HG03354 (cell line): ENCODE data around the gene NOM1.

Experiments used
- ATAC-seq: cut with Tn5 transposase; IDR thresholded peaks from one replicate; pipeline ENCODE4 v1.9.1; 2021; ENCODE audit warnings: mild to moderate bottlenecking; ENCODE audit not compliant: unreplicated experiment, poor library complexity, severe bottlenecking

Gene NOM1

DNA sequence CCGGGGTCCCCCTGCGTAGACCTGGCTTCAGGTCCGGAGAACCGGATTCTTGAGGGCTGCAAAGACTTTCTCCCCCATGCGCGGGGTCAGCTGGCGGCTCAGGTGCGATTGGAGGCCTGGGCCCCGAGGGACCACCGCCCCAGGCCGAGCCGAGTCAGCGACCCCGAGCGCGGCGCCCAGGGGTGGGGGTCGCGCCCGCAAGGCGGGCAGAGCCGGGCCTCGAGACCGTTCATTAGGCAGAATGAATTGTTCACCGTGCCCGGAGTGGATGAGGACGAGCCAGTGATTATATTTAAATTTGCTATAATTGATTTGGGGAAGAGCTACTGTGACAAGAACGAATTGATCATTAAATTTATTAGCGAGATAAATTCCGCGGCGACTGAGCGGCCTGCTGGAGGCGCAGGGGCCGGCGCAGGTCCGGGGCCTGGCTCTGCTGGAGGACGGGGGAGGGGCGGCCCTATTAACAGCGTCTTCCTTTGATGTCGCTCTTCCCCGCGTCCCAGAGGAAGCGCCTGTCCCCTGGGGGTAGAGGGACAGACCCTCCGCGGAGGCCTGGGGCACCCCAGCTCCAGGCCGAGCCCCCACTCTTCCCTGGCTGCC is 53.4 kb downstream of the NOM1 start:
- no peak for ATAC-seq

DNA sequence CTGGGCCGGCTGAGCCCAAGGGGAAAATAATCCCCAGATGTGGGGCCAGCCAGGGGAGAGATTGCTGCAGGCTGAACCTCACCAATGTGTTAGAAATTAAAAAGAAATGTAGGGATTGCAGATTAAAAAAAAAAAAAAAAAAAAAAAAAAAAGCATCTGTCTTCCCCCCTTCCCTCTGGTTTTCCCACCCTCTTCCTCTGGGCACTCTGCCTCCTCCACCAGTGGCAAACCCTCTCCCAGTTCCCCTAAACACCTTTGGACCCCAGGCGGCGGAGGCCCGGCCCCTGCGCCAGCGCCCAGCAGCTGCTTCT is 53.9 kb downstream of the NOM1 start:
- ATAC-seq: no peak

DNA sequence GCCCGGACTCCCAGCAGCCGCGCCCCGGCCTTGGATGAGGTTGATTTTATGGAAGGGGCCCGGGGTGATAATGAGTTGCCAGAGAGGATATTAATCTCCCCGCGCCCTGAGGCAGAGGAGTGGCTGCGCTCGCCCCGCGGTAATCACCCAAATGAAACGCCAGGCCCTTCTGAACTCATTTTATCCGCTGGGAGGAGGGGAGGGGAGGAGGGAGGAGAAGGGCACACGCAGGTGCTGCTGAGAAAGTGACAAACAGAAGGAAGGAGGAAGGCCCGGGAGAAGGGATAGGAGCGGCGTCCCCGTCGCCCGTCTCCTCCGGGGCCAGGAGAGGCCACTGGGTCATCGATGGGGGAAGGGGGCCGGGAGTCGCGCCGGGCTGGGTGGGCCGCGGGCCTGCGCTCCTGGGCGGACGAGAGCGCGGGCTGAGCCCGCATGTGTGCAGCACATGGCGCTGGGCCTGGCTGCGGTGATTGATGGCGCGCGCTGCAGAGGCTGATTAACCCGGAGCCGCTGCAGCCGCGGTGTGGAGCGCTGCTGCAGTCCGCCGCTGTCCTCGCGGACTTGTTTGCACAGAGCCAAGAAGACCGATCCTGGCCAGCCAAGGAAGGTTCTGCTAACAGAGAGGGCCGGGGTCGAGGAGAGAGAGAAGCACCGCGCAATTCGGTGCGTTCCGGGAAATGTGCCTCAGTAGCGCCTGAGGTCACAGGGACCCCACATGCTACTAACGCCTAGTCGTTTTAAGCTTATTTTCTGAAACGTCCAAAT is 54.4 kb downstream of the NOM1 start:
- no peak for ATAC-seq

DNA sequence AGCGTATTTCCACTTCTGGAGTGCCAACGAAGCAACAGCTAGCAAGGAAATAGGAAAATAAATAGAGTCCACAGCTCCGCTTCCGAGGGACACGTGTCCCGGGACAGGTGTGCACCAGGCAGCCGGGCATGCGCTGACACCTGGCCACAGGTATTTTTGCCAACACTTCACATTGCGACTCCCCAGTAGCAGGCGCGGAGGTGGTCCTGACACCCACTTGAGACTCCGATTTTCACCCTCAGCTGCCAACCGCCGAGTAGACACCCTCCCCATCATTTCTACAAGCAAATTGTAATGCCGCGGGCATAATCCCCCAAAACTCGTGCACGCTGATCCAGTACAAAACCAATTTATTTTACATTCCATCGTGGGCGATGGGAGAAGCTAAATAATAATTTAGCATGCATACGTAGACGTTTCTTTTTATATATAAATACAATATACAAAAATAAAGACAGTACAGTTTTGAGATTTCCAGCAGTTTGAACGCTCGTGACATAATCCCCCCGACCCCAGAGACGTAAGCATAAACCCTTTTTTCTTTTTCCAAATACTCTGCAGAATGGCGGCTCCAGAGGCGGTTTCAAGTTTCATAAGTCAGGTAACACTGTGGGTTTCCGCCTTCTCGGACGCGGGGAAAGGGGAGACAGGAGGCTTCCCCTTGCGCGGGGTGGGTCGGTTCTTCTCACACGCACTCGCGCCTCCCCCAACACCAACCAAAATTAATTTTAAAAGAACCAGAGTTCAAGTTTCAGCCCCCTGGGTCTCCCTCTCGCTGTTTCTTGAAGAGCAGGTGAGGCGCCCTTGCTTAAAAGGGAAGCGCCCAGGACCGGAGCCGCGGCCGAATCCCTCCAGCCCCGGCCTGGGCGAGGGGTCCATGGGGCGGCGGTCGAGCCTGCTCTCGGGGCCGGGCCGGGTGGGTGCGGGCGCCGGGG is 55.3 kb downstream of the NOM1 start:
- ATAC-seq: no peak

DNA sequence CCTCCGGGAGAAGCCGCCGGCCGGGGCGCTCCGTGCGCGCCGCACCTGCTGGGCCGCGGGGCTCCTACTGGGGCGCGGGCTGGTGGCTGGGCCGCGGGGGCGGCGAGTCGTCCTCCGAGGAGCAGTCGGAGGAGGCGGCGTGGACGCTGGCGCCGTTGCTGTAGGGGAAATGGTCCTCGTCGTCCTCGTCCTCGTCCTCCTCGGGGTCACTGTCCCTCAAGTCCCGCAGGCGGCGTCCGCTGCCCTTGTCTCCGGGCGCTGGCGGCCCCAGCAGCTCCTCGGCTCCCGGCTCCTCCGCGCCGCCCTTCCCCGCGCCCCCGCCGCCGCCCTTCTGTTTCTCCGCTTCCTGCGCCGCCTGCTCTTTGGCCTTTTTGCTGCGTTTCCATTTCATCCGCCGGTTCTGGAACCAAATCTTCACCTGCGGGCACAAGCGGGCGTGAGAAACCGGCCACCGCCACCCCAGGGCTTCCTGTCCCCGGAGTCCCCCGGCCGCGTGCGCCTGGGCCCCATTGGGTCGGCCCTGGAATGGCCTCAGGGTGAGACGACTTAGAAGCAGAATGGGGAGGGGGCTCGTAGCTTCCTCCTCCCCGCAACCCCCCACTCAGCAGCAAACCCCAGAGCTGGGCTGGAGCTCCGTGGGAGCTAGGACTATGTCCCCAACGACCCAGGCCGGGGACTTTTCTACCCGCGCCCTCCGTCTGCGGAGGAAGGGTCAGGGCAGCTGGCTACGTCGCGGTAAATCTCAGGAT is 56.1 kb downstream of the NOM1 start:
- no peak for ATAC-seq

DNA sequence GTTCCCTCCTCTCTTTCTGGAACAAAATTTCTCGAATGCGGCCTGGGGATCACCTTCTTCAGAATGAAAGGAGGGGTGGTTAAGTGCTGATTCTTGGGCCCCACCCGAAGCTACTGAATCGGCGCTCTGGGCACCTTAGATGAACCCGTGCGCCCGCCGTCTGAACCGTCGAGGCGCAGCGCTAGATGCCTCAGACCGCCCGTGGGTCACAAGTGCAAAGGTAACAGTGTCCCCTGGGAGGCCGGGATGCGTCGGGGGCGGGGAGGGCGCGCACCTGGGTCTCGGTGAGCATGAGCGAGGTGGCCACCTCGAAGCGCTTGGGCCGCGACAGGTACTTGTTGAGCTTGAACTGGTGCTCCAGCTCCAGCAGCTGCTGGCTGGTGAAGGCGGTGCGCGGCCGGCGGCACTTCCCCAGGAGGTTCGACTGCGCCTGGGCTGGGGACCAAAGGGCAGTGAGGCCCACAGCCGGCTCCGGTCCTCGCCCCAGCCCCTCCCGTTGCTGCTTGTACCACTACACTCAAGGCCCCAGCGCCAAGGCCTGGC is 56.8 kb downstream of the NOM1 start:
- no peak for ATAC-seq

DNA sequence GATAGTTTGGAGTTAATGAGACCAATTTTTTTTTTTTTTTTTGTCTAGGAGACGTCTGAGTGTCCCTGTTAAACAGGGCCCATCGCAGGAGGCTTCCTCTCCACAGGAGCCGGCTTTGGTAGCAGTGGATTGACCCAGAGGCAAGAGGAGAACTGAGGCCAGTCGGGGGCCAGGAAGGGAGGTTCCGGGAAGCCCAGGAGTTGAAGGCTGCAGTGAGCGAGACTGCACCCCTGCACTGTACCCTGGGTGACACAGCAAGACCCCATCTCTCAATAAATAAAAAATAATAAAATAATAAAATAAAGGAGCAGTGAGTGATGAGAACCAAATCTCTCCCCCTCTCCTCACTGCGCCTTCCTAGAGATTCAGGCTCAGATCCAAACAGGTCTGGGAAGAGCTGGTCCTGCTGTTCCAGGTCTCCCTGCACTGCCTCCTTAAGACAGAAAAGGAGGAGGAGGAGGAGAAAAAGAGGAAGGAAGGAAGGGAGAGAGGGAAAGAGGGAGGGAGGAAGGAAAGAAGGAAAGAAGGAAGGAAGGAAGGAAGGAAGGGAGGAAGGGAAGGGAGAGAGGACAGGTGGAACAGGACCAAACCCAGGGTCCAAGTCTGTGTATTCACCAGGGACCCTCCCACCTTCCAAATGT is 57.4 kb downstream of the NOM1 start:
- no peak for ATAC-seq

DNA sequence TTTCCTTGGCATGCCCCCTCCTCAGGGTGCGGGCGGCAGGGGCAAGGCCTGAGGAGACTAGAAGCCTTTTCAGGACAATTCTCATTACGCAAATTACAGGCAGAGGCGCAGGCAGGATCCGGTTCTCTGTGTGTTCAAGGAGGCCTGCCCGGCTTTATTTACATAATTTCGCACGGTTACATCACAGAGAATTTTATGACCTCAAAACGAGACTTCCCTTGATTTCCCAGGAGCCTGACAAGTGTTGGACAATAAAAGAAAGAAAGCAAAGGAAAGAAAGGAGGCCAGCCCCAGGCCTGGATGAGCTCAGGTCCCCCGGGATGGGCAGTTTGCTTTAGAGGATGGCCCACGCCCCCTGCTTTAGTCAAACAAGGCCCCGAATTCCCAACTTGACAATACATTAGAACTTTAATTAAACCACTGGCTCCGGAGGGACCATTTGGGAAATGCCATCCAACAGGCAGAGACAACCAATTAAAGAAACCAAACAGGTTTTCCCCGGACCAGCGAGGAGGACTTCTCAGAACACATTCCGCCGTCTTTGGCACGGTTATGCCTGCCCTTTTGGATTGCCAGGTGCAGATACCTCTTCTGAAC is 58.1 kb downstream of the NOM1 start:
- no peak for ATAC-seq

DNA sequence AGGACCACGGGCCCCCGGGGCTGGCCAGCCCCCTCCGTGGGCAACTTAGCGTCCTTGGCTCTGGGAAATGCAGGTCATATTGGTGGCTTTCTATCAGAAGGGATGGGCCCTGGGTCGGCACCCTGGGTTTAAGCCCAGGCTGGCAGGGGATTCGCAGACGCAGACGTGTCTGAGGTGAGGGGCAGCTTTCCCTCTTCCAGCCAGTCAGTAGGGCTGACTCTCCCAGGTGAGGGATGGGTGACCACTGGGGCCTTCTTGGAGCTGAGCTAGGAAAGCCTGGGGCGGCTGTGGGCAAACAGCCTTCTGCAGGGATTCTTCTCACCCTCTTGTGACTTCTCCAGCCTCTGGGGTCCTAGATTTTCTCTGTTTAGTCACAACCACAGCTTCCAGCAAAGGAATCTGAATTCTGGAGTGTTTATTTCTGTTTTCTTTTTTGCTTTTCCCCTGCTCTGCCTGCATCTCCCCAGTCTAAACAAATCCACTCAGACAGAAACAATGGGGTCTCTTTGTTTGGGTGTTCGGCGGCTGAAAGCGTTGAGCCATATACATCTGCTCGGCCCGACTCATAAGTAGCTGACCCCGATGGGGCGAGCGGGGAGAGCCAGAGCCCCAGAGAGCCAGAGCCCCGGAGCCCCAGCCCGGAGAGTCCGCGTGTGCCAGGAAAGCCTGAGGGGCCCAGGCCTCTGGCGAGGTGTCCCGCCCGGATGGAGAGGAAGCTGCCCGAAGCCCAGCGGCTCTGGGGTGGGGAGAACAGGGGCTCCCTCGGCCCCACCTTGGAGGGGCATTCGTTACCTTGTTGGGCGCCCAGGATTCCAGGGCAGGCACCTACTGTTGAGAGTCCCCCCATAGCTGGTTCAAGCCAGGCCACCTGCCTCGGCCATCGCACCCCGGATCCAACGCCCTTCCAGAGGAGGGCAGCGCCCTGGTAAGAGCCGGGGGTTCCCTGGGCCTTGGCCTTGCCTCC is 59.0 kb downstream of the NOM1 start:
- peak; percentile 1 for ATAC-seq

DNA sequence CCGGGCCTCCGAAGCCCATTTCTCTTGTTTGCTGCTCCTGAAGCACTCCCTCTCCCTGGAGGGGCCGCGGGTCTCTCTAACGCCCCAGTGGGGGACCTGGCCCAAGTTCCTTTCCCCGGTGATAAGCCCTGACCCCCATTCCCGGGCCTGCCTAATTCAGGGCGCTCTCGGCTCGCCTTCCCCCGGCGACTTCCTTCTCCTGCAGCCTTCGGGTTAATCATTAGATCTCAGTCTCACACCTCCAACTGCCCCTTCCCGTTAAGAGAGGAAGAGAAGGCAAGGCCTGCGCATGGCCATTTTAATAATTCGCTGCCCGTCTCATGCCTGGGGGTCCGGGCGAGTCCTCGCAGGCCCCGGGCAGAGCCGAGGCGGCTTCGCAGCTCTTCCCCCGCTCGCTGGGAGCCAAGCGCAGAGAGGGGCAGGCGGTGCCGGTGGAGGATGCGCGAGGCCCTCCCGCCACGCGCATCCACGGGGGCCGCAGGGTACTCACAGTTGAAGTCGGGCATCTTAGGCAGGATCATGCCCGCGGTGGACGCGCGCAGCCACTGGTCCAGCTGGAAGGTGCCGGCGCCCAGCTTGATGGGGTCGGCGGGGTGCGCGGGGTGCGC is 59.8 kb downstream of the NOM1 start:
- peak; percentile 36 for ATAC-seq

DNA sequence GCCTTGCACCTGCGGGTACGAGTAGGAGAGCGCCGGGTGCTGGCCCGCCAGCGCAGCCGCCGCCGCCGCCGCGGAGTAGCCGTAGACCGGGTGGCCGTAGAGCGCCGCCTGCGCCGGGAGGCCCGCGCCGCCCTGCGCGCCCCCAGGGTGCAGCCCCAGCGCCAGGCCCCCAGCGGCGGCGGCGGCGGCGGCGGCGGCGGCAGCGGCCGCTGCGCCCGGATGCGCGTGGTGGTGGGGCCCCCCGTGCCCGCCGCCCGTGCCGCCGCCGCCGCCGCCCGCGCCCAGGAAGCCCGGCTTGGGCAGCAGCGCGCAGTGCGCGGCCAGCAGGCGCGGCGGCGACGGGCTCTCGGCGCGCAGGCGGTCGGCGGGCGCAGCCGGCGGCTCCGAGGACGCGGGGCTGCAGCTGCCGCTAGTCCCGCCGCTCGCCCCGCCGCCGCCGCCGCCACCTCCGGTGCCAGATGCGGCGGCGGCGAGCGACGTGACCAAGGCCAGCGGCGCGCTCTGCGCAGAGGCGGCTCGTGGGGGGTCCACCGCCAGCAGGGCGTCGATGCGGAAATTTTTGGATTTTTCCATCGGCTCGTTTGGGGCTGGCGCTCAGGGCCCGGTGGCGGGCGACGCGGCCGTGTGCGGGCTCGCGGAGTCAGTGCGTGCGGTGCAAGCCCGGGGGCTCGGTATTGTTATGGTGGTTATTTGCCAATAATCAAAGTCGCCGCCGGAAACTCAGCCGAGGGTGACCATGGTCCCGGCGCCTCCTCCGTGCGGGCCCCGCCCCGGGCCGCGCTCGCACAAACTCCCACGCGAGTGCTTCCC is 60.5 kb downstream of the NOM1 start:
- ATAC-seq: peak; percentile 39

DNA sequence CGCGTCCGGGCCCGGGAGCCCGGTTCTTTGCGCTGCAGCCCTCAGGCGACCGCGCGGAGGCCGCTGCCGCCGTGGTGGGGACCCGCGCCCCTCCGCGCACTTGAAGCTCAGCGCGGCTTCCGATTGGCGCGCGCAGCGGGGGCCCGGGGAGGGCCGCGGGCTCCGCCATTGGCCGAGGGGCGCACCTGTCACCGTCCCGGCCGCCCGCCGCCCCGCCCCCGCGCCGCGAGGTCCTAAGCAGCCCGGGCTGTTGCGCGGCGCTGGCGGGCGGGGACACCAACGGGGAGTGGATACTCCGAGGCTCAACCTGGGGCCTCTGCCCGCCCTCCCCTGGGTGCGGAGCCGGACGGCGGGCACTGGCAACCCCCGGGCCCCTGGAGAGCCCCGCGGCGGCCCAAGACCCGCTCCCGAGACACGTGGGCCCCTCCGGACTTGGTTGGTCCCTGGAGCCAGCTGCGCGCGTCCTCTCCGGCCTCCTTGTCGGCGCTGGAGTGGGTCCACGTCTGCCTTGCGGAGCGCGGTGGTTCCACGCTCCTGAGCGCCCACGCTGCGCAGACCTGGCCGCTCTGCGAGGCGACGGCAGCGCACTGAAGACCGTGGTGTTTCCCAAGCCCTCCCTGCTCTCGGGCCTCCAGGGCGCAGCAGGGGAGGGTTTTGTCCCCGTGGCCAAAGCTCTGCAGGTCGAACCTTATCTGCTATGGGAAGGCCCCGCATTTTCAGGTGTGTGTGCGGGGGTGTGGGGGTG is 61.2 kb downstream of the NOM1 start, which contains the start of gene MNX1:
MNX1 (minus strand) TSS at position 76 of the 745 bp plus-strand sequence. CDS start 313 bp downstream, outside the sequence.
- peak; percentile 69 for ATAC-seq

DNA sequence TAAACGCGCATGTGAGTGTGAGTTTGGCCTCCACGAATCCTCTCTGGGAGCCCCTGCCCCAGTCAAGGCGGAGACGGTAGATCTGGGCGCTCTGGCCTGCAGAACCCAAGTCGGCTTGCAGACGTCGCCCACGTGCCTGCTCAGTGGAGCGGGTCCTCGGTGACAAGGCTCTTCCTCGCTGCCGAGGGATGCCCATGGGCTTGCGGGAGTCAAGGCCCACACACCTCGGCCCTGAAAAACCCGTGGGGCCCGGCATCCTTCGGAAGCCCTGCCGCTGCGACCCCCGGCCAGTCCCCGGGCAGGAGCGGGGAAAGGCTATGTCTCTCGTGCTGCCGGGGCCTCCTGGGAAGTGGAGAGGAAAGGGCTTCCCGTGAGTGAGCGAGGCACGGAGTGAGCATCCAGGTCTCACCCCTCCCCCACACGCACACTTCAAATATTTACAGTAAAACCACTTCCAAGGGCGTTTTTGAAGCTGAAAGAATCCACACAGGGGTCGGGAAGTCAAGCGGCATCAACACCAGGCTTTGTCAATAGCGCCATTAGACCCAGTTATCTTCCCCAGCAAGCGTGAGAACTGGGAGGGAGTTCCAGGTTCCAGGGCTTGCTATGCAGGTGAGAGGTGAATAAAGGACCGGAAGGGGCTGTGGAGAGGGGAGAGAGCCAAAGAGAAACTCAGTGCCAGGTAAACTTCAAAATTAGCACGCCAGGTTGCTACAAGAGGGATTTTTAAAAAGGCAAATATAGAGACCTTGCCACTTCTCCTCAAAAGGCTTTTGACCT is 62.0 kb downstream of the NOM1 start:
- ATAC-seq: peak; percentile 9

DNA sequence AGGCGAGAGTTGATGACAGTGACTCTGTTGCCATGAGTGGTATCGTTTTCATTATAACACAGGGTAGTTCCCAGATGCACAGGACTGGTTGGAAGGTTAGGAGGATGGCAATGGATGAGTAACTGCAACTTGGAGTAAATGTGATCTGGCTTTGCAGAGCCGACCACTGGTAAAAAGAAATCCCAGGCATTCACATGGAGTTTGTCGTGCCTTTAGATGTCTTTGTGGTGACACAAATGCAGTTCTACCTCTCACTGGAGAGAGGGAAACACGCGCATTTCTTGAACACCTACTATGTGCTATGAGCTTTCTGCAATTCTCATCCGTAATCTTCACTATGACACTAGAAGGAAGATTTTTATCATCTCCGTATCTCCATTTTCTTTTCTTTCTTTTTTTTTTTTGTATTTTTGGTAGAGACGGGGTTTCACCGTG is 62.6 kb downstream of the NOM1 start:
- ATAC-seq: no peak

DNA sequence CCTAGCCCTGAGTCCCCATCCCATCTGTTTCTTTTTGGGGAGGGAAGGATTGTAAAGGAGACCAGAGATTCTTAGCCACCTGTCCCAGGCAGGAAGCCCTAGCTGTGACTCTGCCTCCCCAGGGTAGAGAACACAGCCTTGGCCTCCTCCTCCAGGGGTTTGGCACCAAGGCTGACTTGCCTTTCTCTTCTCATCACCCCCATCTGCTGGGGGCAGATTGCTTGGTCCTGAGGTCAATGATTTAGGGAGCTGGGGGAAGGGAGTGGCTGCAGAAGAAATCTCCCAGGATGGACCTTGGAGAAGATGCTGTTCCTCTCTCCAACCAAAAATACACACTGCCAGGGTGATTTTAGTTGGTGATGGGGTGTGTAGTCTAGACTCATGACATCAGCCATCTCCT is 63.6 kb downstream of the NOM1 start:
- ATAC-seq: no peak
